Fibroblast of skin of left biceps (primary cell): ENCODE results near the gene ALOX15B.
"Not testable (repeated sequence)": the region's sequence is repeated elsewhere in the genome, so short reads cannot be mapped to it uniquely, and the experiment has no call there.

ENCODE experiments used
- DNase-seq, 2 experiments: peaks; one replicate each; pipeline ENCODE4 v3.0.0-alpha.2; 2013; ENCODE audit warnings: low read depth in 2 of 2

The ALOX15B gene

GRCh38 chr17:8012996-8013640, 25.7 kb upstream of the ALOX15B start:
- DNase-seq: no peak

DNA sequence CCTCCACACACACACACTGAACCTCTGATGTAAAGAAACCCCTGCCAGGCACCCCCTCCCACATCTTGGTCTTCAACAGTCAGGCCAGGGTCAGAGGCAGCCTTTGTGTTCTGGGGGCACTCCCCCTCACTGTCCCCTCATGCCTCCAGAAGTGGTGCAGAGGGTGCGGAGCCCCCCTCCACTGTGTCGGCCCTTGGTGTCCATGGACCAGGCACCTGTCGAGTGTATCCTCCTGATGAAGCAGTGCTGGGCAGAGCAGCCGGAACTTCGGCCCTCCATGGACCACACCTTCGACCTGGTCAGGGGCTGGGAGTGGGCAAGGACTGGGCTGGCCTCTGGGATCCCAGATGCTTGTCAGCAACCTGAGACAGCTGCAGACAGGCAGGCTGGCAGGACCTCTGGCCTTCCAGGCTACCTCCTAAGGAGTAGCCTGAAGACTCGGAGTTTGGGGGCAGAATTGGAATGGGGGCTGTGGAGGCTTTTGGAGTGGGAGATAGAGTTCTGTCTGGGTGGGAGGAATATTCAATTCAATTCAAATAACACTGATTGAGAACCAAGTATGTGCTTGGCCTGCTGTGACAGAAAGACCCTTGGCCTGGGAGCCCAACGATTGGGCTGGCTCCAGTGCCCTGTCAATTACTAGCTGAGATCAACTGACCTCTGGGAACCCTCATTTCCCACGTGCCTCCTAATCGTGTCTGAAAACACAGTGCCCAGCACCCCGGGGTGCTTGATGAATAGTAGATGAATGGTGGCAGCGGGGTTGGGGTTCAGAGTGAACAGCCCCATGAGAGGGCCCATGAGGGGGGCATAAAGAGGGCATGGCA, 24.9 kb upstream of the ALOX15B start:
- DNase-seq: no peak

DNA sequence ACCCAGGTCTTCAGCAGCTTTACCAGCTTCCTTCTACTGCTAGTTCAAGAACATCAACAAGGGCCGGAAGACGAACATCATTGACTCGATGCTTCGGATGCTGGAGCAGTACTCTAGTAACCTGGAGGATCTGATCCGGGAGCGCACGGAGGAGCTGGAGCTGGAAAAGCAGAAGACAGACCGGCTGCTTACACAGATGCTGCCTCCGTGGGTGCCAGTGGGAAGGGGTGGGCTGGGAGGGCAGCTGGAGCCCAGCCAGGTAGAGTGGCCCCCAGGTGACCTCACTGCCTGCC, 24.4 kb upstream of the ALOX15B start:
- DNase-seq: no peak

GRCh38 chr17:8015236-8015956, 23.5 kb upstream of the ALOX15B start:
- DNase-seq: no peak

- DNase-seq: no peak
These were observed 22.8 kb upstream of the ALOX15B start for GRCh38 chr17:8015957-8016631.

- no peak for DNase-seq
These were observed 22.0 kb upstream of the ALOX15B start for GRCh38 chr17:8016632-8017424.

DNA sequence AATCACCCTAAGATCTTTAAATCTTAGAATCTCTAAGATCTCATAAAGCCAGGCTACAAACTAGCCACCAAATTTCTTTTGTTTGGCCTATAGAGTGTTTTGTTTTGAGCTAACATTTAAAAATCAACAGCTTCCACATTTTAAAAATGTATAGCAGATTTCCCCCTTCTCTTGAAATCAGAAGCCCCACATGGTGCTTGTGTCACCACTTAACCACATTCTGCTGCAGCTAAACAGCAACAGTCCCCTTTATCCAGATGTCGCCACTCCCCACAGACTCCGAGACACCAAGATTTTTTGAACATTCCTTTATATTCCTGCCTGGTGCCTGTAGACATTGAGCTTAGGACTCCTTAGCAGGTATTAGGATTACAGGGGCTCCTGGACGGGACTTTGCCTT, 20.4 kb upstream of the ALOX15B start:
- no peak for DNase-seq

DNA sequence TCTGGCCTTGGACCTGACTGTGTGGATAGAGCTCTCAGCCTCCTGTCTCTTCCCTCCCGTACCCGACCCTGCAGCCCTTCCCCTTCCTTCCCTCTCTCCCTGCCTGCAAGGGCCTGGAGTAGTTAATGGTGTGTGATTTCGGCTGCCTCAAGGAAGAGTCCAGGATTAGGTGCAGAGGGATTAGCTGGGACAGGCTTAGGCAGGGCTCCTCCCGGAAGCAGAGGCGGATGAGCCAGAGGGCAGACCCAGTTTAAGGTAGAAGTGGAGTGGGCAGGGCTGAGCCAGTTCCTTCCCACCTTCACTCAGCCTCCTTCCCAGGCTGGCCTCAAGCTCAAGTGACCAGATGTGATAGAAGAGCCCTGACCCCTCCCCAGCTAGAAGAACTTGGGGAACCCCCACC, 19.7 kb upstream of the ALOX15B start:
- DNase-seq: no peak

DNA sequence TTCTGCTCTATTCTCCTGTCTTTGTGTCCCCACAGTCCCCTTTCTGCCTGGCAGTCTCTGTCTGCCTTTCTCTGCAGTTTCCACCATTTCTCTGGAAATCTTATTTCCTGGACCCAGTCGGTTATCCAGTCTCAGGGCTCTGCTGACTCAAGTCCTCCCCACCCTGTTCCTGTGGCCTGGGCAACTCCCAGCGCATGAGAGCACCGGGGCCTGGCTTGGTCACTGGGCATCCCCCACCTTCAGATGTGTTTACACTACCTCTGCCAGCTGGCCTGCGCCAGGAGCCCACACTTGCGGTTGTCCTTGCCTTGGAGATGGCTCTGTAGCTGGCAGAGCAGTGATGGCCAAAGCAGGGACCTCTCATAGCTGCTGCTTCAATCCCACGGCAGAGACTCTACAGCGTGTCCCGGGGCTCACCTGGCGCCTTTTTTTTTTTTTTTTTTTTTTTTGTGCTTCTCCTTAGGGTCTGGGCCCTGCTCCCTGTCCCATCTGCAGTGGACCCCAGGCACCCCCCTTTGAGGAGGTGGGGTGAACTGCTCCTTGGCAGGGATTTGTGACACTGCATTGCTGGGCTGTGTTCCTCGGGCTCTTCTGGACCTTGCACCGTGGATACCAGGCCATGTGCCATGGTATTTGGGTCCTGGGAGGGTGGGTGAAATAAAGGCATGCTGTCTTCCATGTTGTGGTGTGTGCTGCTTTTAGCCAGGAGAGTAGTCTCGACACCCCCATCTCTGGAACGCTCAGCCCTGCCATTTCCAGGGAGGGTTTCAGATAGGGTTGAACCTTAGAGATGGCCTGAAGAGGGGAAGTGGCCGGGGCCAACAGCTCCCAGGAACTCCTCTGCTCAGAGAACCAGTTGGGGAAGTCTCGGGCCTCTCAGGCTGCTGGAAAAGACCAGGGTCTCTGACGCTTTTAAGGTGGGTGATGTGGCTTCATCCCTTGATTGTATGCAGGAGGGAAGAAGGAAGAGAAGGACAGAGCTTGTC, 18.9 kb upstream of the ALOX15B start:
- DNase-seq: no peak

GRCh38 chr17:8020776-8021564, 17.9 kb upstream of the ALOX15B start:
- no peak for DNase-seq

DNA sequence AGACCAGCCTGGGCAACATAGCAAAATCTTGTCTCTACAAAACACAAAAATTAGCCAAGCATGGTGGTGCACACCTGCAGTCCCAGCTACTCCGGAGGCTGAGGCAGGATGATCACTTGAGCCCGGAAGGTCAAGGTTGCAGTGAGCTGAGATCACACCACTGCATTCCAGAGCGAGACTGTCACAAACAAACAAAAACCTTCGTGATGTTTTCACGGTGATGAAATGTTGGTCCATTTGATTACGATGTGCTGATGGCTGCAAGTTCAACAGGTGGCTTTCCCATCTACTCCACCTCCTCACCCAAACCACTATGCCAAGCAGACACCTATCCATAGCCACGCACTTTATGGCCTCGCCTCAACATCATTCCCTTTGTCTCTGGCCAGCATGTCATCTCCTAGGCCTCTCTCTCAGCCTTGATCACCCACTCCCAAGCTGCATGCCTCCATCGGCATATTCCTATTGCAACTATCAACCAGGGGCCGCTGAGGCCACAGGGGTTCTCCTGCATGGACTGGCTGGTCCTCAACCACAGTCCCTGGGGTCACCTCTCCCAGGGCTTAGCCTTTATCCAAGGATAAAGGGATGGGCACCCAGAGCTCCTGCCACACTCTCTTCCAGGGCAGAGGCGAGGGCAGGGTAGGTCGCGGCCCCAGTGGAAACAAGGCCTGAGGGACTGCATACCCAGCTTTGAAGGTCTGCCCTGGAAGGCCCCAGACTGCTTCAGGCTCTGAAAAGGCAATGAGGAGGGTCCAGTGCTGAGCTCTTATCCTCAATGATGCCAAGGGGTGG, 17.1 kb upstream of the ALOX15B start:
- DNase-seq: no peak

DNA sequence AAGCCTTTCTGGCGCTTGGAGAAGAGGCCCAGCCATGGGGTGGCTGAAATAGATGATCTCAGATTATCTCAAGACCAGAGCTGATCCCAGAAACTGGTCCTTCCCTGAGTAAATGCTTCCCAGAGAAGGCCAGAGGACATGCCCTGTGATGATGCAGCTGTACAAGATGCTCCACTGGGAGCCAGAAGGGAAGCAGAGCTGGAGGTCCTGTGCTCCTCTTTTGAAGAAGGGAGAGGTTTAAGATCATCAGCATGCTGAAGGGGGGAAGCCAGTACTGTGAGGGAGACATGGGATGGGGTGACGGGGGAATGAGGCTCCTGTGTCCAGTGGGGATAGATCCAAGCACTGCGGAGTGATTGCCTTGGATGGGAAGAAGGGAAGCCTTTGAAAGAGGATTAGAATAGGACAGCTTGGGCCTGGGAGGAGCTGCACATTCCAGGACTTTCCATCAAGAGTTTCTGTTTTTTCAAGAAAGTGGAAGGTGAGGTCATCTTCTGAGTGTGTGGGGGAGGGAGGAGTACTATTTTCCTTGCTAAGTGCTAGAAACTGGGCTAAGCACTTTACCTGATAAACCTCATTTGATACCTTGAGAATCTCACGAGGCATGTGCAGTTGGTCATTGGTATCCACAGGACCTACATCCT, 16.4 kb upstream of the ALOX15B start:
- DNase-seq: no peak

DNA sequence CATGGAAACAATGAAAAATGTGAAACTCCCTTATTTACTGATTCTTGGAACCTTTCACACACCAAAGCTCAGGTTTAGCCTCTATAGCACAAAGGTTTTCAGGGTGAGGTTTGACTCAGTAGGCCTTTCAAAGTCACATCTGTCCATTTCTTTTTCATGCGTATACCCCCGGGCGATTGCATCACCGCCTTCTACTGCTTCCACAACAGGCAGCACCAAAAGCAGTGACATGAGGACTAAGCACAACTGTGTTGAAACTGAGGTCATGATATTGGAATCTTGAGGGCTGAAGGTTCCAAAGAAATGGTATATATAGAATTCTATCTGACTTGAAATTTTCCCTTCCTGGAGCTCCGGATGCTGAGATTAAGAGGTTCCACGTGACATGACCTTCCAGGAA, 14.7 kb upstream of the ALOX15B start:
- not testable (repeated sequence) for DNase-seq

DNA sequence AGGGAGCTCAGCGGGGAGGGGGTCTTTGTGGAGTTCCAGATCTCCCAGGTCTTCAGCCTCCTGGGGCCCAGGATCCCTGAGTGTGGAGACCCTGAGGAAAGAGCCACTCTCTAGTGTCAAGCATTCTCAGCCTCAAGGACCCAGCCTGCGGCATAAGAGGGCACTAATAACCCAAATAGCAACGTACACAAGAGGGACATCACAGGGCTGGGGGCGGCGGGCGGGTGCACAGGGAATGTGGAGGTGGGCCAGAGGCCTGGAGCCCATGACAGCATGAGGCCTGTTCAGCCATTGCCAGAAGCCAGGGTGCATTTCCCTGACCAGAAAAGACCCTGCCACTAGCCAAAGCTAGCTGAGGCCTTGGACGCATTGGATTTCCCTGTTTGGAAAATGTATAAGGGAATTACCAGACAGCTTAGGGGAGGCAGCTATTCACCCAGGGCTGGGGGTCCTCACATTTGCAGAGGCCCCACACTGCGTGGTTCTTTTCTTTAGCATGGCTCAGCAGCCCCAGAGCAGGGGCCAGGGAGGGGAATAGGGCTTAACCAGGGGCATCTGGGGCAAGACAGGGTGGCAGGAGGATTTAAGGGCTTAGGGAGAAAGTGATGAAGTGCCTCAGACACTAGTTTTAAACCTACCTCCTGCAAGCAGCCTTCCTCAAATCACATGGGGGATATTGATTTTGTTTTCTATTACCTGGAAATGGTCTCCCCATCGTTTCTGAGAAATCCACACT, 13.5 kb upstream of the ALOX15B start:
- DNase-seq: no peak

DNA sequence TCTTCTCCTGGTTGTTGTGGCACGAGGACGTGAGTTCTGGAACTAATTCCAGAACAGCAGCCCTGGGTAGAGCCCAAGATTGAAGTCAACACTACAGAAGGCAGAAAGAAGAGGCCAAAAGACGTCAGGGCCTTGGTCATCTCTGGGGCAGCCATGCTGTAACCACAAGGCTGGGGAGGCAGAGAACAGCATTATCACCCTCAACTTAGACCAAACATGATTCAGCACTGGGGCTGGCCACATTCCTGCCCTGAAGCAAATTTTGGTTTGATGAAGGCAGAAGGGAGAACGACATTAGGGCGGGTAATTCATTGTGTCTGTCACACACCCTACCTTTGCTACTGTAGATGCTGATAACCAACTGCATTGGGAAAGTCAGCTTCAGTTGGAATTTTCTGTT, 9.7 kb upstream of the ALOX15B start:
- DNase-seq: no peak

DNA sequence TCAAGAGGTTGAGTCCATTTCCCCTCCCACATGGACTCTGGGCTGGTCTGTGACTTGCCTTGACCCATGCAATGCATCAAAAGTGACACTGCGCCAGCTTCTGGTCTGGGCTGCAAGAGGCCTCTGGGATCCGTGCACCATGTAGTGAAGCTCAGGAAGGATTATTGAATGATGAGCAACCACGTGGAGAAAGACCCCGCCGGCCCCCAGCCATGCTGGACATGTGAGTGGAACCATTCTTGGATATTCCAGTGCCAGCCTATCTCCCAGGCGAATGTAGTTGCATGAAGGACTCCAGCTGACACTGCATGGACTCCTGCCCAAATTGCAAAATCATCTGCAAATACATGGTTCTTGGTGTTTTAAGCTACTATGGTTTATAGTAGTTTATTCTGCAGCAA, 7.6 kb upstream of the ALOX15B start:
- DNase-seq: no peak

DNA sequence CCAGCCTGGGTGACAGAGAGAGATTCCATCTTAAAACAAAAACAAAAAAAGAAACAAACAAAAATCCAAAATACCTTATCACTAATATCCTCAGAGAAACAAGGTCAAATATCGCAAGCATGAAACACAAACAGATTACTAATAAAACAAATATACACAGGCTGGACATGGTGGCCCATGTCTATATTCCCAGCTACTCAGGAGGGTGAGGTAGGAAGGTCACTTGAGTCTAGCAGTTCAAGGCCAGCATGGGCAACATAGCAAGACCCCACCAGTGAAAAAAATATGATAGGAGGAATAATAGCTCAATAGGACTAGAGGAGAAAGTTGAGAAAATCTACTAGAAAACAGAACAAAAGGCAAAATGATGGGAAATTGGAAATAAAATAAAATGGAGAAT, 6.9 kb upstream of the ALOX15B start:
- no peak for DNase-seq

DNA sequence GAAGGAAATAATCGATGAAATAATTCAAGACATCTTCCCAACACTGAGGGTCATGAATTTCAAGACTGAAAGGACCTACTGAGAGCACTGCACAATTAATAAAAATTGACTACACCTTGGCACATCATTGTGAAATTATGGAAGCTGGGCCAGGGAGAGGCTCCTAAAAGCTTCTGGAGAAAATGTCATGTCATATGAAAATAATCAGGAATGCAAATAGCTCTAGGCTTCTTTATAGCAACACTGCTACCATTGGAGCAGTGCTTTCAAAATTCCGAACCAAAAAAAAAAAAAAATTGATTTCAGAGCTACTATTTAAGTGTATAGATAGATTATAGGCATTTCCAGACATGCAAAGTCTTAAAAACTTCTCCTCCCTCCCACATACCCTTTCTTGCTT, 6.4 kb upstream of the ALOX15B start:
- no peak for DNase-seq
